ENCODE measurements around the gene CIB1. TPM values are rescaled to one million over a fixed set of nuclear protein-coding genes. Genes with fewer than 3 reads are reported as not detected.

Gene CIB1
- total RNA-seq, 2 donors from 2014 or later, result 212 to 216 TPM

- TF ChIP-seq CTCF (IDR thresholded peaks at IDR 0.05), result no peak
- Histone ChIP-seq H3K36me3 (no peaks in the 10 kb centered on the region), H3K9me3 (no peaks in the 10 kb centered on the region), H3K27me3 (no peaks in the 10 kb centered on the region), H3K27ac (no peak overlapping the region), H3K9ac (ENCODE audit: low read depth in 2 of 2, low read length in 2 of 2) (no peak overlapping the region), H3K4me3 (no peak overlapping the region), H3K4me1 (peaks cover 23% of the 10 kb centered on the region)
- no peak for DNase-seq
- intact Hi-C loops (cut with DNase I), result no loop called here
Measured at GRCh38 chr15:90208356-90208755, 25.4 kb downstream of the CIB1 start.

GRCh38 chr15:90207252-90207651, 26.5 kb downstream of the CIB1 start:
- no peak for DNase-seq
- no peak for TF ChIP-seq CTCF (IDR thresholded peaks at IDR 0.05)
- Histone ChIP-seq H3K4me3 (no peak overlapping the region), H3K9ac (ENCODE audit: low read depth in 2 of 2, low read length in 2 of 2) (no peak overlapping the region), H3K27me3 (no peaks in the 10 kb centered on the region), H3K9me3 (no peaks in the 10 kb centered on the region), H3K27ac (no peak overlapping the region), H3K4me1 (peaks cover 21% of the 10 kb centered on the region), H3K36me3 (no peaks in the 10 kb centered on the region)
- intact Hi-C loops (cut with DNase I), result no loop called here

- Histone ChIP-seq H3K36me3 (no peaks in the 10 kb centered on the region), H3K9me3 (no peaks in the 10 kb centered on the region), H3K27ac (no peak overlapping the region), H3K27me3 (no peaks in the 10 kb centered on the region), H3K9ac (ENCODE audit: low read depth in 2 of 2, low read length in 2 of 2) (no peak overlapping the region), H3K4me1 (peaks cover 12% of the 10 kb centered on the region), H3K4me3 (no peak overlapping the region)
- no peak for TF ChIP-seq CTCF (IDR thresholded peaks at IDR 0.05)
- no peak for DNase-seq
- intact Hi-C loops (cut with DNase I), result no loop called here
Measured at GRCh38 chr15:90205886-90206285, 27.9 kb downstream of the CIB1 start.

GRCh38 chr15:90205050-90205848, 28.5 kb downstream of the CIB1 start:
- intact Hi-C loops (cut with DNase I), result no loop called here
- Histone ChIP-seq H3K27ac (no peak overlapping the region), H3K36me3 (no peaks in the 10 kb centered on the region), H3K4me1 (peaks cover 15% of the 10 kb centered on the region), H3K27me3 (no peaks in the 10 kb centered on the region), H3K4me3 (no peak overlapping the region), H3K9ac (ENCODE audit: low read depth in 2 of 2, low read length in 2 of 2) (no peak overlapping the region), H3K9me3 (no peaks in the 10 kb centered on the region)
- no peak for TF ChIP-seq CTCF (IDR thresholded peaks at IDR 0.05)
- DNase-seq, result no peak

GRCh38 chr15:90203922-90204321, 29.8 kb downstream of the CIB1 start:
- Histone ChIP-seq H3K4me3 (no peak overlapping the region), H3K27ac (no peak overlapping the region), H3K9me3 (no peaks in the 10 kb centered on the region), H3K4me1 (peaks cover 16% of the 10 kb centered on the region), H3K9ac (ENCODE audit: low read depth in 2 of 2, low read length in 2 of 2) (no peak overlapping the region), H3K36me3 (no peaks in the 10 kb centered on the region), H3K27me3 (no peaks in the 10 kb centered on the region)
- intact Hi-C loops (cut with DNase I), result no loop called here
- no peak for DNase-seq
- TF ChIP-seq CTCF (IDR thresholded peaks at IDR 0.05), result no peak
